Measurements from ENCODE around the gene MAGOH. TPM values are rescaled to one million over a fixed set of nuclear protein-coding genes. Genes with fewer than 3 reads are reported as not detected.

The MAGOH gene
- total and polyA plus RNA-seq, 10 donors = 26.5 to 105 (median 36.2) TPM

- Histone ChIP-seq H3K4me1 (no peaks in the 10 kb centered on the region), H3K36me3 (peaks cover 0 to 82% (median 16%) of the 10 kb centered on the region in 6 donors), H3K9me3 (no peaks in the 10 kb centered on the region), H3K4me3 (no peak overlapping the region), H3K27ac (no peak overlapping the region), H3K27me3 (replicated peaks in 1 of 7) (no peaks in the 10 kb centered on the region)
- WGBS, 5 donors = 97 to 100% (median 98%) methylated on average over 8 to 11 of the region's 11 CpGs
- intact Hi-C loops (cut with DNase I; ENCODE audit: low total_unique reads) = no loop called here
- TF ChIP-seq POLR2A (IDR thresholded peaks at IDR 0.05) (no peak), POLR2AphosphoS5 (IDR thresholded peaks at IDR 0.05) (no peak)
- TF ChIP-seq, protein P1, sequence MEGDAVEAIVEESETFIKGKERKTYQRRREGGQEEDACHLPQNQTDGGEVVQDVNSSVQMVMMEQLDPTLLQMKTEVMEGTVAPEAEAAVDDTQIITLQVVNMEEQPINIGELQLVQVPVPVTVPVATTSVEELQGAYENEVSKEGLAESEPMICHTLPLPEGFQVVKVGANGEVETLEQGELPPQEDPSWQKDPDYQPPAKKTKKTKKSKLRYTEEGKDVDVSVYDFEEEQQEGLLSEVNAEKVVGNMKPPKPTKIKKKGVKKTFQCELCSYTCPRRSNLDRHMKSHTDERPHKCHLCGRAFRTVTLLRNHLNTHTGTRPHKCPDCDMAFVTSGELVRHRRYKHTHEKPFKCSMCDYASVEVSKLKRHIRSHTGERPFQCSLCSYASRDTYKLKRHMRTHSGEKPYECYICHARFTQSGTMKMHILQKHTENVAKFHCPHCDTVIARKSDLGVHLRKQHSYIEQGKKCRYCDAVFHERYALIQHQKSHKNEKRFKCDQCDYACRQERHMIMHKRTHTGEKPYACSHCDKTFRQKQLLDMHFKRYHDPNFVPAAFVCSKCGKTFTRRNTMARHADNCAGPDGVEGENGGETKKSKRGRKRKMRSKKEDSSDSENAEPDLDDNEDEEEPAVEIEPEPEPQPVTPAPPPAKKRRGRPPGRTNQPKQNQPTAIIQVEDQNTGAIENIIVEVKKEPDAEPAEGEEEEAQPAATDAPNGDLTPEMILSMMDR (IDR thresholded peaks at IDR 0.05 in 8 of 11, conservative IDR thresholded peaks at IDR 0.05 in 3 of 11) = no peak
- peak; percentile 41 for DNase-seq
These were observed 25.7 kb upstream of the MAGOH start for GRCh38 chr1:53264048-53264447.

DNA sequence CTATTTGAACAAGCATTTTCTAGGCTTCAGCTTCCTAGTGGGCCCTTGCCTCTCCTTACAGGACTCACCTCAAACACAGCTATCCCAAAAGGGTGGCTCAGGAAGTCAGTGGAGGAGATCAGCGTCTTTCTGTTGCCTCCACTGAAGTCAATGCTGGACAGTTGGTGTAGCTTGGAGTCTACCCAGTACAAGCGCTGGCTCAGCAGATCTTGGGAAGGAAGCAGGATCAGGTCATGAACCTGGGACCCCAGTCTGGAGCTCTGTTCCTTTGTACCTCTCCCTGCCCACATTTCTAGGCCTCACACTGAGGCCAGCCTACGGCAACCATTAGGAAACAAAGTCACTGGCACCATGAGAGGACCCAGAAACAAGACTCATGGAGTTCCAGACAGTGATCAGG, 23.7 kb upstream of the MAGOH start:
- Histone ChIP-seq H3K27me3 (replicated peaks in 1 of 7) (no peaks in the 10 kb centered on the region), H3K9me3 (no peaks in the 10 kb centered on the region), H3K27ac (no peak overlapping the region), H3K36me3 (peaks cover 0 to 94% (median 16%) of the 10 kb centered on the region in 6 donors), H3K4me1 (no peaks in the 10 kb centered on the region), H3K4me3 (no peak overlapping the region)
- TF ChIP-seq POLR2A (IDR thresholded peaks at IDR 0.05) (no peak), POLR2AphosphoS5 (IDR thresholded peaks at IDR 0.05) (no peak)
- TF ChIP-seq, protein P1 (IDR thresholded peaks at IDR 0.05 in 8 of 11, conservative IDR thresholded peaks at IDR 0.05 in 3 of 11) = no peak
- intact Hi-C loops (cut with DNase I; ENCODE audit: low total_unique reads) = no loop called here
- DNase-seq = peak; percentile 37
- 90 to 97% (median 95%) methylated on average over 2 to 3 of the region's 3 CpGs for WGBS, 5 donors

DNA sequence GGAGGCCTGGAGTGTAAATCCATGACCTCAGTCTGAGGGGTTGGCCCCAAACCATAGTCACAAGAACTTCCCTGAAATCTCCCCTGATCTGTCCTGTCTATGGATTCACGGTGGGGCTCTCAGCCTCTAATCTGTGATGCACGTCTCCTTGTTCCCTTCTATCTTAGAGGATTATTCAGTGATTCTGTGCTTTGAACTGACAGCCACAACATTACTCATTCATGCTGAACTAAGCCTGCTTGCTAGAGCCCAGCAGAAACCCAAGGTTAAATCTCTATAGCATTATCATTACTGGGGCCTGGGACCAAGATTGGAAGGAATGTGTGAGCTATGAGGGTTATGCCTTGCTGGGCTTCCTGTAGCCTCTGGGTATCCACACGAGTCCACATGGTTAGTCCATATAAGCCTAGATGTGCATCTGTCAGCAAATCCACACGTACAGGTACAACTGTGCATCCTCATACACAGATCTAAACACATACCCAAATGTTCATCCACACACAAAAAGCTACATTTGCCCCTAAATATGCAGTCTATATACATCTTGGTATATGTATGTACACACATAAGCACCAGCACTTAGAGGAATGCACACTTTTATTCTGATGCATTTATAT, 22.4 kb upstream of the MAGOH start:
- no peaks in the 10 kb centered on the region for H3K9me3 ChIP-seq
- no peaks in the 10 kb centered on the region for H3K4me1 ChIP-seq
- no peak for DNase-seq
- H3K4me3 ChIP-seq = no peak overlapping the region
- H3K36me3 ChIP-seq = peaks cover 0 to 96% (median 15%) of the 10 kb centered on the region in 6 donors
- TF ChIP-seq, protein P1 (IDR thresholded peaks at IDR 0.05 in 8 of 11, conservative IDR thresholded peaks at IDR 0.05 in 3 of 11) = no peak
- TF ChIP-seq POLR2A (IDR thresholded peaks at IDR 0.05) (no peak), POLR2AphosphoS5 (IDR thresholded peaks at IDR 0.05) (no peak)
- 81 to 94% (median 89%) methylated on average over 4 of the region's 4 CpGs for WGBS, 5 donors
- intact Hi-C loops (cut with DNase I; ENCODE audit: low total_unique reads) = no loop called here
- no peak overlapping the region for H3K27ac ChIP-seq
- H3K27me3 ChIP-seq (replicated peaks in 1 of 7) = no peaks in the 10 kb centered on the region

- Histone ChIP-seq H3K4me1 (no peaks in the 10 kb centered on the region), H3K27me3 (replicated peaks in 1 of 7) (no peaks in the 10 kb centered on the region), H3K4me3 (no peak overlapping the region), H3K36me3 (peaks cover 0 to 96% (median 13%) of the 10 kb centered on the region in 6 donors), H3K27ac (peak overlapping the region in 1 of 8 donors; percentile 34), H3K9me3 (no peaks in the 10 kb centered on the region)
- no peak for DNase-seq
- TF ChIP-seq POLR2AphosphoS5 (IDR thresholded peaks at IDR 0.05) (no peak), POLR2A (IDR thresholded peaks at IDR 0.05) (no peak)
- TF ChIP-seq, protein P1 (IDR thresholded peaks at IDR 0.05 in 8 of 11, conservative IDR thresholded peaks at IDR 0.05 in 3 of 11) = no peak
- intact Hi-C loops (cut with DNase I; ENCODE audit: low total_unique reads) = no loop called here
- 79 to 90% (median 86%) methylated on average over 2 of the region's 2 CpGs for WGBS, 5 donors
These were observed 21.6 kb upstream of the MAGOH start for GRCh38 chr1:53259932-53260331.

All from spleen (tissue), 11 donors.